GM12875 (cell line): ENCODE measurements around the gene SIT1.
A peak's percentile ranks its signal among the peaks of the same experiment; 100 is the strongest.

Experiments used
- H3K4me3 ChIP-seq: one replicate; pipeline ENCODE4 v1.5.1; 2011; ENCODE audit warnings: low read depth, low read length, control low read depth
- TF ChIP-seq, protein P1 (sequence below): IDR thresholded peaks from 2 replicates; pipeline ENCODE4 v1.5.1; 2011; ENCODE audit warnings: low read depth, mild to moderate bottlenecking, control low read depth, inconsistent platforms, low read length, moderate library complexity, borderline replicate concordance; ENCODE audit not compliant: insufficient read depth

The SIT1 gene

DNA sequence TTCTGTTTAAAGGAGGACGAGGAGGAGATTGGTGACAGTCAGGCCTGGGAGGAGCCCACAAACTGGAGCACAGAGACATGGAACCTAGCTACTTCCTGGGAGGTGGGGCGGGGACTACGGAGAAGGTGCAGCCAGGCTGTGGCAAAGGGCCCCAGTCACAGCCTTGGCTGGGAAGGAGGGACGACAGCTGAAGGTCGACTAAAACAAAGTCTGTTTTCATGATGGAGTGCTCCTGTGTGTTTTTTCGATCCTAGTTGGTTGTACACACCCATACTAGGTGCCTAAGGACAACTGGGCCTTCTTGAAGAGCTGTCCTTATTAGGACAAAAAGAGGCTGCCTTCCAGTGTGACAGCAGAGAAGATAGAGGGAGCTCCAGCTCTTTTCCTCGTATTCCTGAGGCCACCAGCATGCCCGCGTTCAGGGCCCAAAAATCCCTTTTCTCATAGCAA lies 10.3 kb upstream of the SIT1 start:
- TF ChIP-seq, protein P1, sequence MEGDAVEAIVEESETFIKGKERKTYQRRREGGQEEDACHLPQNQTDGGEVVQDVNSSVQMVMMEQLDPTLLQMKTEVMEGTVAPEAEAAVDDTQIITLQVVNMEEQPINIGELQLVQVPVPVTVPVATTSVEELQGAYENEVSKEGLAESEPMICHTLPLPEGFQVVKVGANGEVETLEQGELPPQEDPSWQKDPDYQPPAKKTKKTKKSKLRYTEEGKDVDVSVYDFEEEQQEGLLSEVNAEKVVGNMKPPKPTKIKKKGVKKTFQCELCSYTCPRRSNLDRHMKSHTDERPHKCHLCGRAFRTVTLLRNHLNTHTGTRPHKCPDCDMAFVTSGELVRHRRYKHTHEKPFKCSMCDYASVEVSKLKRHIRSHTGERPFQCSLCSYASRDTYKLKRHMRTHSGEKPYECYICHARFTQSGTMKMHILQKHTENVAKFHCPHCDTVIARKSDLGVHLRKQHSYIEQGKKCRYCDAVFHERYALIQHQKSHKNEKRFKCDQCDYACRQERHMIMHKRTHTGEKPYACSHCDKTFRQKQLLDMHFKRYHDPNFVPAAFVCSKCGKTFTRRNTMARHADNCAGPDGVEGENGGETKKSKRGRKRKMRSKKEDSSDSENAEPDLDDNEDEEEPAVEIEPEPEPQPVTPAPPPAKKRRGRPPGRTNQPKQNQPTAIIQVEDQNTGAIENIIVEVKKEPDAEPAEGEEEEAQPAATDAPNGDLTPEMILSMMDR: no peak
- no peak overlapping the region for H3K4me3 ChIP-seq

GRCh38 chr9:35659340-35659739 lies 8.6 kb upstream of the SIT1 start:
- peak overlapping the region; percentile 11 for H3K4me3 ChIP-seq
- TF ChIP-seq, protein P1: no peak

GRCh38 chr9:35658968-35659220 lies 8.2 kb upstream of the SIT1 start:
- TF ChIP-seq, protein P1: no peak
- H3K4me3 ChIP-seq: peak overlapping the region; percentile 95

- peak within 1 kb of the TSS; percentile 95 for H3K4me3 ChIP-seq
- TF ChIP-seq, protein P1: peak; percentile 83
Measured at GRCh38 chr9:35658137-35658967, 7.6 kb upstream of the SIT1 start, which contains the start of gene CCDC107. Gene CCDC107 (plus strand): TSS chr9:35658292. CDS start chr9:35658380, 88 bp downstream.

DNA sequence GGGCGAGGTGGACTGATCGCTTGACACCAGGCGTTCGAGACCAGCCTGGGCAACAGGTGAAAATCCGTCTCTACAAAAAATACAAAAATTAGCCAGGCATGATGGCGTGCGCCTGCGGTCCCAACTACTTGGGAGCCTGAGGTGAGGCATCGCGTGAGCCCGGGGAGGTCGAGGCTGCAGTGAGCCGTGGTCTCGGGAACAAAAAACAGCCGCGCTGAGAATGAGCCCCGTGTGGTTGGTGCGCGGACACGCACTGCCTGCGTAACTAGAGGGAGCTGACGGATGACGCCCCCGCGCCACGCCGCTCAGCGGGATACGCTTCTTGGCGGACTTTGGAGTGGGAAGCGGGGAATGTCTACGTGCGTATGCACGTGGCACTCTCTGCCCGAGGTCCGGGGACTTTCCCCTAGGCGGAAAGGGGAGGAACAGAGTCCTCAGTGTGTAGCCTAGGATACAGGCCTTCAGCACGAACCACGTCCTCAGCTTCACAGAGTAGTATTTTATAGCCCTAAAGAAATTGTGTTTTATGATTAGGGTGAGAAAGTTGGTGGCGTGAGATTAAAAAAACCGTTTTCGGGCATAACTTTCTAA lies 6.9 kb upstream of the SIT1 start, which contains the start of gene RMRP:
RMRP (minus strand) TSS at position 474 of the 591 bp plus-strand sequence.
- peak within 1 kb of the TSS; percentile 95 for H3K4me3 ChIP-seq
- TF ChIP-seq, protein P1: 0 out of 2 replicates have a peak, but pooled peaks have one; percentile 5

DNA sequence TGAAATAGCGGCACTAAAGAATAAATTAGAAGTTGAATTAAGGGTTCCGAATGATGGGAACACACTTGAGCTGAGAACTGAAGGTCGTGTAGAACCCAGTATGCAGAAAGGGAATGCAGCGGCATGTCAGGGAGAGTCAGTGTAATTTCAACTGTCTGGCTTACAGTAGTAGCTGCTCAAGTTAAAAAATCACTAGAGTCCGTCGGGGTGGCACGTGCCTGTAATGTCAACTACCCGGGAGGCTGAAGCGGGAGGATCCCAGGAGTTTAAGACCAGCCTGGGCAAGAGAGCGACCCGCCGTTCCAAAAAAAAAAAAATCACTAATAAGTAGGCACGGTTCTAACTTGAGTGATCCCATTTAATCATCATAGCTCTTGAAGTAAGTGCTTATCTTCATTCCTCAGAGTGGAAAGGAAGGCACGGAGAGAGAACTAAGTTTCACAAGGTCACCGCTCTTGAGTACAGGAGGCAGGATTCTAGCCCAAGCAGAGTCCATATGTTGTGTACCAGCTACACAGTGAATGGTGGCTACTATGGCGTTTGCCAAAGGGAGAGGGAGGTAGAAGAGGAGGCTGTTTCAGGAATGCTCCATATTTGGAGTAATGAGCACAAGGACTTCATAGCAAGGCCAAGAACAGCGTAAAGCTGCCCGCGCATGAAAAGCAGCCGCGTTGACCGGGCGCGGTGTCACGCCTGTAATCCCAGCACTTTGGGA lies 6.3 kb upstream of the SIT1 start:
- TF ChIP-seq, protein P1: no peak

More for the DNA sequence above, 6.3 kb upstream of the SIT1 start:
- H3K4me3 ChIP-seq: no peak overlapping the region
